Epithelial cell of esophagus (primary cell): ENCODE results near the gene OR5D14.

ENCODE experiments used
- DNase-seq: peaks from one replicate; pipeline ENCODE4 v3.0.0; 2010; ENCODE audit warnings: low read depth
- H3K4me3 ChIP-seq: 2 replicates; pipeline ENCODE4 v1.5.1; 2011; ENCODE audit warnings: mild to moderate bottlenecking, low read length, control low read depth
- CTCF ChIP-seq: IDR thresholded peaks from 2 replicates; pipeline ENCODE4 v1.5.1; 2011; ENCODE audit warnings: low read depth, mild to moderate bottlenecking, low read length, control low read depth, inconsistent platforms; ENCODE audit not compliant: insufficient read depth; ENCODE audit errors: missing control alignments

The OR5D14 gene

GRCh38 chr11:55795256-55795655, at the start of gene OR5D14:
Gene OR5D14, plus strand, starts transcription at chr11:55795556. Its CDS starts 0 bp downstream, at chr11:55795556.
- H3K4me3 ChIP-seq: no peak within 1 kb of the TSS
- no peak for TF ChIP-seq CTCF
- DNase-seq: no peak

- TF ChIP-seq CTCF: no peak
- H3K4me3 ChIP-seq: no peak within 1 kb of the TSS
- DNase-seq: no peak
These were observed 22.2 kb upstream of the OR5D14 start, which contains the start of gene OR5D13 for GRCh38 chr11:55773138-55773537. Gene OR5D13, plus strand, starts transcription at chr11:55773438. Its CDS starts 0 bp downstream, at chr11:55773438.

GRCh38 chr11:55791606-55792005, 3.8 kb upstream of the OR5D14 start:
- no peak for TF ChIP-seq CTCF
- no peak overlapping the region for H3K4me3 ChIP-seq
- DNase-seq: no peak

- TF ChIP-seq CTCF: no peak
- DNase-seq: no peak
- H3K4me3 ChIP-seq: no peak overlapping the region
These were observed 2.0 kb upstream of the OR5D14 start for GRCh38 chr11:55793321-55793720.

GRCh38 chr11:55806248-55806647, 10.9 kb downstream of the OR5D14 start:
- no peak overlapping the region for H3K4me3 ChIP-seq
- DNase-seq: no peak
- no peak for TF ChIP-seq CTCF

- no peak for TF ChIP-seq CTCF
- no peak for DNase-seq
- H3K4me3 ChIP-seq: no peak within 1 kb of the TSS
These were observed 15.7 kb downstream of the OR5D14 start, which contains the start of gene OR5L1 for GRCh38 chr11:55811067-55811466. Gene OR5L1, plus strand, starts transcription at chr11:55811367. Its CDS starts 100 bp downstream, at chr11:55811467.

- no peak for TF ChIP-seq CTCF
- H3K4me3 ChIP-seq: no peak within 1 kb of the TSS
- DNase-seq: no peak
These were observed 24.0 kb downstream of the OR5D14 start, which contains the start of gene OR5D18 for GRCh38 chr11:55819330-55819729. Gene OR5D18, plus strand, starts transcription at chr11:55819630. Its CDS starts 0 bp downstream, at chr11:55819630.
